IPS-18c (cell line): ENCODE results near the gene BMPER.

Source experiments
- H3K4me3 ChIP-seq: 2 replicates; pipeline ENCODE4 v1.7.0; 2013; ENCODE audit warnings: low read depth, mild to moderate bottlenecking, low read length, moderate library complexity; ENCODE audit not compliant: insufficient read depth
- H3K9me3 ChIP-seq: one replicate; pipeline ENCODE4 v1.6.1; 2013; ENCODE audit warnings: mild to moderate bottlenecking, low read length, moderate library complexity; ENCODE audit not compliant: control insufficient read depth, insufficient read depth

Gene BMPER

DNA sequence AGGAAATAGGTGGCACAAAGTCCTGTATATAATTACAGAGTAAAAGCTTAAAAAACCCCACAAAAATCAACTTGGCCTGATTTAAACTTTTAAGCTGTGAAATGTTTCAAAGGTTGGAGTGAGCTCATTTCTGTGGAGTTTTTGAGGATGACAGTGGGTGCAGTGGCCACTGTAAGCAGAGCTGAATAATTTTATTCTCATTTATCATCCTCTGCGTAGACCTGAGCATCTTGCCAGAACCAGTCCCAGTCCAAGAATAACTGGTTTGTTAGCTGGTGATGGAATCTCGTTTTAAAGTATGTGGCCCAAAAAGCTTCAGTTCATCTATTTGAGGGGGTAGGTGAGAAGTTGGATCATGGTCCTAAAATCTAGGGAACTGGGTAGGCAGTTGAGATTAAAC lies 4.4 kb downstream of the BMPER start:
- Histone ChIP-seq H3K9me3 (no peaks in the 10 kb centered on the region), H3K4me3 (no peak overlapping the region)

- no peaks in the 10 kb centered on the region for H3K9me3 ChIP-seq
- H3K4me3 ChIP-seq, result no peak overlapping the region
These were observed 5.4 kb downstream of the BMPER start for GRCh38 chr7:33910756-33911155.

DNA sequence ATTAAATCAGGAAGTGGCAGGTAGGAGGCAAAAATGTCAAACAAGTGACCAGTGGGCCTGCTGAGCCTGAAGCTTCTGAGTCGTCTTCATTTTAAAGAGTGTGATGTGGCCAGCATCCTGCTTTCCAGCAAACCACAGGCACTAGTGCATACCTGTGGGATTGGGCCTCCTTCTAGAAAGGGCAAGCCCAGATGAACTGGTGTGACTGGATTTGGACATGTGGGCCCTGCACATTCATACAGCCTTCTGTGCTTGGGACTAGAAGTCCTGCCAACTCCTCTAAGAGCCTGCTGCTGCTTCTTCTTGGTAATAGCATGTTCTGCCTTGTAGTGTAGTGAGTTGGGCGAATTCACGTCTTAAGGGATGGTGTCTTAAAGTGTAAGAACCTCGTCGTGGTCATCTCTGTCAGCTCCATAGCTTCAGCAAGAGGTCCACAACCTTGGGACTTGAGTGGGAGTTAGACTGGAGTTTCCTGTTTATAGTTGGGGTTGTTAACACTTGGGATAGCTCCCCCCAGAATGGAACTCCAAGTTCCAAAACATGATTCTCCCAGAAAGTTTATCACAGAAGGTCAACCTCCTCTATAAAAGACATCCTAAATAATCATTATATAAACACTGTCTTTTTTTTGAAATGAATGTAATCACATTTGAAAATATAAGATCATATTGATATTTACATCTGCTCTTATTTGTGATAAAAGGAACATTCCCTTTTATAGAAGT lies 11.2 kb downstream of the BMPER start:
- Histone ChIP-seq H3K4me3 (no peak overlapping the region), H3K9me3 (no peaks in the 10 kb centered on the region)

DNA sequence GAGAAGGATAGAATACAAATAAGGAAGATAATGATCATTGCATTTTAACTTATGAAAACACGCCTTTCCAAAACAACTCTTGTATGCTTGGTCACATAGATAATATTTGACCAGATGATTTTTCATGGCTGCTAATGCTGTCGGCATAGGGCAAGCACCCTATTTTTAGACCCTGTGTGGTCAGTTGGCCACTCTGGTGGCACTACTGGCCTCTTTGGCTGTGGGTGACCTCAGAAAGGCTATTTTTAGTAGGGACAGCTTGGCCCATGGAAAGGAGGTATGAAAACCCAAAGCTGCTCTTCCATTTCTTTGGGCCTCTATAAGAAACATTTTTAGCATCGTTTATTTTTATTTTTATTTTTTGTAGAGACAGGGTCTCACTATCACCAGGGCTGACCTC lies 12.3 kb downstream of the BMPER start:
- Histone ChIP-seq H3K4me3 (no peak overlapping the region), H3K9me3 (no peaks in the 10 kb centered on the region)

- no peaks in the 10 kb centered on the region for H3K9me3 ChIP-seq
These were observed 13.3 kb downstream of the BMPER start for GRCh38 chr7:33918438-33919143.

DNA sequence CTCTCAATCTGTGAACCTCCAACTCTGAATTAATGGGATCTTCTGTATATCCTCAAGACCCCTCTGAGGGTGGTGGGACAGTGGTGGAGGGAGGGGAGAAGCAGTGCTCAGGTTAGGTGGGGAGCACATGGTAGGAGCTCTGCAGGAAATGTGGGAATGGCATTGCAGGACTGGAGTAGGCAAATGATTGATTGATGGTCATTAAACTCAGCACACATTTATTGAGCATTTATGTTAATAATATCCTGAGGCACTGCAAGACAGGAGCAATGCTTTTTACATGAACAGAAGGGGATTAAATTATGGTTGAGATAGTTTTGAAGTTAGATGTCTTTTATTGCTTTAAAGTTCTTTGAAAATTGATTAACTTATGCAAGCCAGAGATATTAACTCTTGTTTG lies 14.1 kb downstream of the BMPER start:
- Histone ChIP-seq H3K9me3 (no peaks in the 10 kb centered on the region), H3K4me3 (no peak overlapping the region)

More at GRCh38 chr7:33918438-33919143, 13.3 kb downstream of the BMPER start:
- no peak overlapping the region for H3K4me3 ChIP-seq

- Histone ChIP-seq H3K4me3 (no peak overlapping the region), H3K9me3 (no peaks in the 10 kb centered on the region)
These were observed 16.0 kb downstream of the BMPER start for GRCh38 chr7:33921216-33921938.

DNA sequence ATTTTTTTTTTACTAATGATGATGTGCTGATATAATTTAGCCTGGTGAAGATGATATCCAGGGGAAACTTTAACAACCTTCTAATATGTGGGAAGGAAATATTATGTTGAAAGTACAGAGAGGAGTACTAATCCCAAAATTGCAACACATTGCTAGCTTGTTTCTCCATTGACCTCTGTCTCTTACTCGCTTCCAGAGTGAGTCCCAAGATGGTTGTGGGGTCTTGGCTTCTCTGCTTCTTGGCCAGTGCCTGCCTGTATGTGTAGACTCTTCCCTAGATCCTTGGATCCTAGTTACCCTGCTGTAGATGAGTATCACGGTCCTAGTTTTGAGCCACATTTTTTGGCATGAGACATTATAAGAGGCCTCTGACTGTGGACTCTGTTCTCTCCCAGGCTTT lies 17.5 kb downstream of the BMPER start:
- no peaks in the 10 kb centered on the region for H3K9me3 ChIP-seq
- no peak overlapping the region for H3K4me3 ChIP-seq

DNA sequence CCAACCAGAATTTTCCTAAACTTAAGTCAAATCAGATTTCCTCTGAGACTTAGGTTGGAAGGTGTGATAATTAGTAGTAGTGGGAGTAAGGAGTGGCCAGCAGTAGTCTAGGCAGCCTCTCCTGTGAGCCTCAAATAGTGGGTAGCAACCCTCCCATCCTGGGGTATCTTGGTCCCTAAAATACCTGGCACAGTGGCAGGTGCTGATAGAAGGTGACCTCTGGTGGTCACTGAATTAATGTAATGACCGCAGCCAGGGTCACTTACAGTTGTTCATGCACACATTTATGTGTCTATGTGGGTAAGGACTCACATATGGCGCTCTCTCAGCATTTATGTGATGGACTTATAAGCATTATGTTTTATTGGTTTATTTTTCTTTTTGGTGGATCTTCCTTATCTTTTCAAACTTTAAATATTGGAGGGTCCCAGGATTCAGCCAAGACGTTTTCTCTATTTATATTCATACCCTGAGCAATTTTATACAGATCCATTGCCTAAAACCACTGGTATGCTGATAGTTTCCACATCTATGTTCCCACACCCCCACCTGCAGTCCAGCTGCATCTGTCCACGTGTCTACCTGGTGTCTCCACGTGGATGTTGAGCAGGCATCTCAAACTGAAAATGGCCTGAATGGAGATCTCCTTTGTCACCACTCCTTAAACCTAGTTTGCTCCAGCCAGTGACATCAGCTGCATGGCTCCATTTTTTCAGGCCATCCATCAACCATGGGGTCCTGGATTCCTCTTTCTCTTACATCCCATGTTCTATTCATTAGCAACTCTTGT lies 18.3 kb downstream of the BMPER start:
- Histone ChIP-seq H3K4me3 (no peak overlapping the region), H3K9me3 (no peaks in the 10 kb centered on the region)

DNA sequence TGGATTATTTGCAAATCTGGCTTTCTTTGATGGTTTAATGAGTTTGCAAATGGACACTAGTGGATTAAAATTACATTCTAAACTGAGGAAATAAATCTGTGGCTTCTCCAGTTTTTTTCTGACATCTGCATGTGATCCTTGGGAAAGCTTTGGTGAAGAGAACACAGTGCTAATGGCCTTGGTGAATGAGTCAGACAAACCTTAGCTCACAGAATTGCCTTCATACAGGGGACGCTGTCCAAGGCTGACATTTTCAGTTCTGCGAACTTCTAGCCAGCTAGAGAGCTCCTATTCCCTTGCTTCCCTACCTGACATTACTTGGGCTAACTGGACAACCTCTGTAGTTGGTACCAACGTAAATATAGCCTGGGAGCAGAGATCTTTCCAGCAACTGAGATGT lies 21.2 kb downstream of the BMPER start:
- Histone ChIP-seq H3K9me3 (no peaks in the 10 kb centered on the region), H3K4me3 (no peak overlapping the region)

DNA sequence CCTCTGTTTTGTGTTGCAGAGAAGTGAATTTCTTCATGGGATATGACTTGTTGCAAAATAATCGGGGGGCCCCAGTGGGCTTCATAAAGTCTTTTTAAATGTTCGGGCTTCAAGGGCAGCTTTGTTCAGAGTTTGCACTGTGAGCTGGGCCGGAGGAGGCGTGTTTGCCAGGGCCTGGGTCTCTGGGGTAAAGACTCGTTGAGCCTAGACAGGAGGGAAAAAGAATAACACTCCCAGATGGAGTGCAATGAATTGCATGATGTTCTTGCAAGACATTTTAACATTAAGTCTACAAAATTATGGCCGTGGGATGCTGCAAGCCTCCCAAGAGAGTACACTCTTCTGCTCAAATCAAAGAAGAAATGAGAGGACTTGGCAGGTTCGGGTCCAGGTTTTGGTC lies 23.6 kb downstream of the BMPER start:
- H3K9me3 ChIP-seq, result no peaks in the 10 kb centered on the region
- H3K4me3 ChIP-seq, result no peak overlapping the region

DNA sequence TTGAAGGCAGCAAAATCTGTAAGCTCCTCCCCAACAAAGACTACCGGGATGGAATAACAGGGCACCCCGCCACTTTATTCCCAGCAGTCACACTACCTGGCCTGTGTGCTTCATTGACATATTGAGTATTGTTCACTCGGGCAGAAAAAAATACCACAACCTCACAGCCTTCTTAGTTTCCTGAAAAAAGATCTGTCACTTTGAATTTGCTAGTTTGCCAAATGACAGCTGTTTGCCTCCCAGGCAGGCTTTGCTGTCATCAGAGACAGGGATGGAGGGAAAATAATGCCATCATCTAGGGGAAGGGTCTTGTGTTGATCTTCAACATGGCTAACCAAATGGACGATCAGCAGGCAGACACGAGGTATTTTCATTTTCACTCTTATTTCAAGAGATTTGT lies 26.9 kb downstream of the BMPER start:
- H3K9me3 ChIP-seq, result no peaks in the 10 kb centered on the region
- H3K4me3 ChIP-seq, result no peak overlapping the region

- H3K4me3 ChIP-seq, result no peak overlapping the region
- no peaks in the 10 kb centered on the region for H3K9me3 ChIP-seq
These were observed 27.6 kb downstream of the BMPER start for GRCh38 chr7:33932832-33933468.

GRCh38 chr7:33933611-33934281 lies 28.4 kb downstream of the BMPER start:
- Histone ChIP-seq H3K4me3 (no peak overlapping the region), H3K9me3 (no peaks in the 10 kb centered on the region)

GRCh38 chr7:33934391-33934790 lies 29.1 kb downstream of the BMPER start:
- Histone ChIP-seq H3K4me3 (no peak overlapping the region), H3K9me3 (no peaks in the 10 kb centered on the region)

DNA sequence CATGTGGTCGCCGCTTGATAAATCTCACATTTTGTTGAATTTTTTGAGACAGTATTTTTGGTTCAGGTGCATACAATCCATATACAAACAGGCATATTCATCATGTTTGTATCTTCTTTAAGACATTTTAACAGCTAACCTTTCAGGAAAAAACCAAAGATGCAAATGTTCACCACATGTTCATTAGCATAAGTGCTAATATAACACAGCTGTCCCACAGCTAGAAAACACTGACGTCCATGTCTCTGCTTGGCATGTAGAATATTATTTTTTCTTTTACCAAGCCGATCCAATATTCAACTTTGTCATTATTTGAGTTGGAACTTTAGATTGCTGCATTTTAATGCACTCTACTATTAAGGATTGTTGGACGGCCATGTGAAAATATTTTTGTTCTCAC lies 31.2 kb downstream of the BMPER start:
- H3K9me3 ChIP-seq, result no peaks in the 10 kb centered on the region
- no peak overlapping the region for H3K4me3 ChIP-seq

DNA sequence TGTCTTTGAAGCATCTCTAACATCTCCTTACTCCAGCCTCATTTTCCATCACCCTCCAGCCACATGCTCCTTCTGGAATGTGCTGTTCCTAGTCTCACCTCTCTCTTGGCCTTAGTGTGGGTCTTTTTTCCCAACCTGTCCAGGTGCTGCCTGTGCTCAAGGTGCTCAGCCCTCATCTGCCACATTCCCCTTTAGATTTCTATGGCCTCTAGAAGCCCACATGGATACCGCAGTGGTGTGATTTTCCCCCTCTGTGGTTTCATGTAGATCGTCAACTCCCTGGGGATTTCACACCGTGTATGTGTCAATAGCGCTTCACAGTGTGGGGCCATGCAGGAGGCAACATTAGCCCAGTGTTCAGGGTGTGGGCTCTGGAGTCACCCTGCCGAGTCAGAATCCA lies 32.5 kb downstream of the BMPER start:
- no peaks in the 10 kb centered on the region for H3K9me3 ChIP-seq
- no peak overlapping the region for H3K4me3 ChIP-seq
